ENCODE results near the gene PTPRN2. TPM values are rescaled to one million over a fixed set of nuclear protein-coding genes. Genes with fewer than 3 reads are reported as not detected.

The PTPRN2 gene
- total and polyA plus RNA-seq, 2 donors (not counting 1 experiment from before 2014, with no cell fraction given): 0.54 to 1.2 TPM

- H3K36me3 ChIP-seq (ENCODE audit: control insufficient read depth, insufficient read depth, low read length): no peaks in the 10 kb centered on the region
- no peaks in the 10 kb centered on the region for H3K4me1 ChIP-seq (ENCODE audit: control insufficient read depth, extremely low read depth, insufficient read depth, low read length)
- no peak for TF ChIP-seq EZH2 (IDR thresholded peaks at IDR 0.05; ENCODE audit: low read length, missing control alignments)
- TF ChIP-seq, protein P1, sequence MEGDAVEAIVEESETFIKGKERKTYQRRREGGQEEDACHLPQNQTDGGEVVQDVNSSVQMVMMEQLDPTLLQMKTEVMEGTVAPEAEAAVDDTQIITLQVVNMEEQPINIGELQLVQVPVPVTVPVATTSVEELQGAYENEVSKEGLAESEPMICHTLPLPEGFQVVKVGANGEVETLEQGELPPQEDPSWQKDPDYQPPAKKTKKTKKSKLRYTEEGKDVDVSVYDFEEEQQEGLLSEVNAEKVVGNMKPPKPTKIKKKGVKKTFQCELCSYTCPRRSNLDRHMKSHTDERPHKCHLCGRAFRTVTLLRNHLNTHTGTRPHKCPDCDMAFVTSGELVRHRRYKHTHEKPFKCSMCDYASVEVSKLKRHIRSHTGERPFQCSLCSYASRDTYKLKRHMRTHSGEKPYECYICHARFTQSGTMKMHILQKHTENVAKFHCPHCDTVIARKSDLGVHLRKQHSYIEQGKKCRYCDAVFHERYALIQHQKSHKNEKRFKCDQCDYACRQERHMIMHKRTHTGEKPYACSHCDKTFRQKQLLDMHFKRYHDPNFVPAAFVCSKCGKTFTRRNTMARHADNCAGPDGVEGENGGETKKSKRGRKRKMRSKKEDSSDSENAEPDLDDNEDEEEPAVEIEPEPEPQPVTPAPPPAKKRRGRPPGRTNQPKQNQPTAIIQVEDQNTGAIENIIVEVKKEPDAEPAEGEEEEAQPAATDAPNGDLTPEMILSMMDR (conservative IDR thresholded peaks at IDR 0.05 in 1 of 2, IDR thresholded peaks at IDR 0.05 in 1 of 2; ENCODE audit: low read depth in 1 of 2, low read length in 2 of 2): no peak
- no peak for DNase-seq (ENCODE audit: low read depth in 2 of 2)
- peaks cover 3% of the 10 kb centered on the region for H3K9me3 ChIP-seq (ENCODE audit: control insufficient read depth, insufficient read depth, low read depth, low read length)
- H4K20me1 ChIP-seq (ENCODE audit: control insufficient read depth, extremely low read depth, insufficient read depth, low read length): no peaks in the 10 kb centered on the region
- H3K4me2 ChIP-seq (ENCODE audit: extremely low read depth, insufficient read depth, low read length): no peak overlapping the region
- H3K27me3 ChIP-seq (ENCODE audit: control insufficient read depth, insufficient read depth, low read length): no peaks in the 10 kb centered on the region
- H3K4me3 ChIP-seq (replicated peaks in 1 of 4; ENCODE audit: control extremely low read depth in 1 of 4, insufficient read depth in 1 of 4, low read depth in 3 of 4, low read length in 4 of 4): no peak overlapping the region
- H3K27ac ChIP-seq (ENCODE audit: insufficient read depth, low read length): no peak overlapping the region
- no peaks in the 10 kb centered on the region for H3K79me2 ChIP-seq (ENCODE audit: control insufficient read depth, insufficient read depth, low read length)
- H2AFZ ChIP-seq (ENCODE audit: low read length): no peak overlapping the region
- no peak overlapping the region for H3K9ac ChIP-seq (ENCODE audit: insufficient read depth, low read length)
Measured at GRCh38 chr7:157862731-157863130, 724.9 kb downstream of the PTPRN2 start.

DNA sequence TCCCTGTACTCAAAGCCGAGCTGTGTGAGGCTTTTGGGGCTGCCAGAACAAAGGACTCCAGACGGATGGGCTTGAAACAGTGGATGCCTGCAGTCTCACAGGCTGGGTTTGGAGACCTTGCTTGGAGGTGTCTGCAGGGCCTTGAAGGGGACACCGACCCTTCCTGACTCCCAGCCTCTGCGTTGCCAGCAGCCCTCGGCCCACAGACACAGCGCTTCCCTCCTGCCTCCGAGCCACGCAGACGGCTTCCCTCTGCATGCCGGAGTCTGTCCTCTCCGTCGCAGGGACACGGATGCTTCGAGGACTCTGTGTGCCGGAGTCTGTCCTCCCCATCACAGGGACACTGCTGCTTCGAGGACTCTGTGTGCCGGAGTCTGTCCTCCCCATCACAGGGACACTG is 726.1 kb downstream of the PTPRN2 start:
- Histone ChIP-seq H3K4me1 (ENCODE audit: control insufficient read depth, extremely low read depth, insufficient read depth, low read length) (no peaks in the 10 kb centered on the region), H3K79me2 (ENCODE audit: control insufficient read depth, insufficient read depth, low read length) (no peaks in the 10 kb centered on the region), H4K20me1 (ENCODE audit: control insufficient read depth, extremely low read depth, insufficient read depth, low read length) (no peaks in the 10 kb centered on the region), H3K9me3 (ENCODE audit: control insufficient read depth, insufficient read depth, low read depth, low read length) (peaks cover 3% of the 10 kb centered on the region), H3K9ac (ENCODE audit: insufficient read depth, low read length) (no peak overlapping the region), H3K36me3 (ENCODE audit: control insufficient read depth, insufficient read depth, low read length) (no peaks in the 10 kb centered on the region), H3K27me3 (ENCODE audit: control insufficient read depth, insufficient read depth, low read length) (no peaks in the 10 kb centered on the region), H3K4me2 (ENCODE audit: extremely low read depth, insufficient read depth, low read length) (no peak overlapping the region), H3K27ac (ENCODE audit: insufficient read depth, low read length) (no peak overlapping the region), H2AFZ (ENCODE audit: low read length) (no peak overlapping the region), H3K4me3 (replicated peaks in 1 of 4; ENCODE audit: control extremely low read depth in 1 of 4, insufficient read depth in 1 of 4, low read depth in 3 of 4, low read length in 4 of 4) (no peak overlapping the region)
- no peak for TF ChIP-seq EZH2 (IDR thresholded peaks at IDR 0.05; ENCODE audit: low read length, missing control alignments)
- TF ChIP-seq, protein P1 (conservative IDR thresholded peaks at IDR 0.05 in 1 of 2, IDR thresholded peaks at IDR 0.05 in 1 of 2; ENCODE audit: low read depth in 1 of 2, low read length in 2 of 2): no peak
- no peak for DNase-seq (ENCODE audit: low read depth in 2 of 2)

DNA sequence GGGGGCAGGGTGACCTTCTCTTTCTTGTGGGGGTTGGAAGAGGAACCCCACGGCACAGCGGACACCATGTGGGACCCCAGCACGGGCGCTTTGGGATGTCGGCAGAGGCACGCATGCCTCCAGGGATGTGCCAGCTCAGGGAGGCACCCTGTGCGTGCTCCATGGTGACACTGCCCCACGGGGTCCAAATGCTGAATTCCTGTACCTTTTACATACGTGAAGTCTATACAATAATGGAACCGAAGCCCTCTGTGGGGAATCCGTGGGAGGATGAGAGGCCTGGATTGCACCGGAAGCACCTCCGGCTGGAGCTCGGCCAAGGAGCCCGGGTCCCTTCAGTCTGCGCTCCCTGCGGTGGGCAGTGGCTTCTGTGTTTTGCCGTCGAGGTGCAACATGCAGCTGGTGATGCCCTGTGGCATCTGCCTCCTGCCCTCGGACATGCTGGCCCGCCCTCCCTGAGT is 726.6 kb downstream of the PTPRN2 start:
- Histone ChIP-seq H3K27ac (ENCODE audit: insufficient read depth, low read length) (no peak overlapping the region), H3K4me2 (ENCODE audit: extremely low read depth, insufficient read depth, low read length) (no peak overlapping the region), H3K4me3 (replicated peaks in 1 of 4; ENCODE audit: control extremely low read depth in 1 of 4, insufficient read depth in 1 of 4, low read depth in 3 of 4, low read length in 4 of 4) (no peak overlapping the region), H3K27me3 (ENCODE audit: control insufficient read depth, insufficient read depth, low read length) (no peaks in the 10 kb centered on the region), H3K9ac (ENCODE audit: insufficient read depth, low read length) (no peak overlapping the region), H3K36me3 (ENCODE audit: control insufficient read depth, insufficient read depth, low read length) (no peaks in the 10 kb centered on the region), H4K20me1 (ENCODE audit: control insufficient read depth, extremely low read depth, insufficient read depth, low read length) (no peaks in the 10 kb centered on the region), H3K4me1 (ENCODE audit: control insufficient read depth, extremely low read depth, insufficient read depth, low read length) (no peaks in the 10 kb centered on the region), H3K9me3 (ENCODE audit: control insufficient read depth, insufficient read depth, low read depth, low read length) (no peaks in the 10 kb centered on the region), H2AFZ (ENCODE audit: low read length) (no peak overlapping the region), H3K79me2 (ENCODE audit: control insufficient read depth, insufficient read depth, low read length) (no peaks in the 10 kb centered on the region)
- DNase-seq (ENCODE audit: low read depth in 2 of 2): no peak
- TF ChIP-seq EZH2 (IDR thresholded peaks at IDR 0.05; ENCODE audit: low read length, missing control alignments): no peak
- TF ChIP-seq, protein P1 (conservative IDR thresholded peaks at IDR 0.05 in 1 of 2, IDR thresholded peaks at IDR 0.05 in 1 of 2; ENCODE audit: low read depth in 1 of 2, low read length in 2 of 2): no peak

Measured in fibroblast of lung (primary cell).